HG03432 (cell line): ENCODE results near the gene ARHGEF12.

ENCODE experiments used
- ATAC-seq: cut with Tn5 transposase; IDR thresholded peaks from one replicate; pipeline ENCODE4 v1.9.1; 2021; ENCODE audit warnings: mild to moderate bottlenecking, moderate library complexity; ENCODE audit not compliant: unreplicated experiment

The ARHGEF12 gene

GRCh38 chr11:120512739-120513435 lies 176.7 kb downstream of the ARHGEF12 start:
- no peak for ATAC-seq

- no peak for ATAC-seq
These were observed 177.5 kb downstream of the ARHGEF12 start for GRCh38 chr11:120513436-120514315.

DNA sequence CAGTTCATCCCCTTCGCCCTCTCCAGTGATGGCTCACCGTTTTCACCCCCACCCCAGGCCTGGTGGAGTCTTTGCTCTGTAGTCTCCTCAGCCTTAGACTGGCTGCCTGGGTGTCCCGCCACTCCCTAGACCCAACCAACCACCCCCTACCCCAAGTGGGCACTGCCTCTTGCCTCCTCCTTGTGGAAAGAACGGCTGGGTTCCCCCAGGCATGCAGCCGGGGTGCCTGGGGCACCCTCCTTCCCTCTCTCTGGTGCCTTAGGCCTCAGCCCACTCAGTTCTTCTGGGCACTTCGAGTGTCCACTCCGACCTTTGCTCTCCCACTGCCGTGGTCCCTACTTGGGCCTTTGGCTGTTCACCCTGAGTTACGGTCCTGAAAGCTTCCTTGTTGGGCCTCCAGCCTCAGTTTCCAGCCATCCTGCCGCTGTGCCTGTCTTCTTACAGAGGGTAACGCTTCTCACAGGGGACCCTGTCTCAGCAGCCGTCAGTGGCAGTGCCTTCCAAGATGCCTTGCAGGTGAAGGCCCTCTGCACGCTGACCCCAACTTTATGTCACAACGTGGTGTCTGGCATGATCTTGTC lies 178.4 kb downstream of the ARHGEF12 start:
- ATAC-seq, result no peak

GRCh38 chr11:120515186-120515723 lies 179.0 kb downstream of the ARHGEF12 start:
- ATAC-seq, result no peak

GRCh38 chr11:120516461-120517389 lies 180.5 kb downstream of the ARHGEF12 start:
- no peak for ATAC-seq

DNA sequence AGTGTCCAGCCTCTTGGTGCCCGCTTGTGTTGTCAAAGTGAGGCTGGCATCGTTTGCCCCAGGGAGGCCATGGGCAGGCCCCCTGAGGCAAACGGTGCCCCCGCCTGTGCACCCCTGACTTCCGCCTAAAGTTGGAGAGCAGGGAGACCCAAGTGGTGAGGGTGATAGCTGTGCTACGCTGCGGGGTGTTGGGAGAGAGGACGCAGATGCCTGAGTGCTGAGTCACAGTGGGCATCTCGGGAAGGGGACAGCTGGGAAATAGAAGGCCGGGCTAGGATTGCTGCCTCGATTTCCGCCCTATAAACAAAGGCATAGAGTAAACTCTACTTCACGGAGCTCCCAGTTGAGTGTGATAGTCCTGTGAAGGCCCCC lies 181.2 kb downstream of the ARHGEF12 start:
- no peak for ATAC-seq

- ATAC-seq, result no peak
These were observed 181.6 kb downstream of the ARHGEF12 start for GRCh38 chr11:120517801-120518291.

- ATAC-seq, result no peak
These were observed 182.1 kb downstream of the ARHGEF12 start for GRCh38 chr11:120518356-120518755.

- no peak for ATAC-seq
These were observed 183.3 kb downstream of the ARHGEF12 start for GRCh38 chr11:120519474-120519873.

DNA sequence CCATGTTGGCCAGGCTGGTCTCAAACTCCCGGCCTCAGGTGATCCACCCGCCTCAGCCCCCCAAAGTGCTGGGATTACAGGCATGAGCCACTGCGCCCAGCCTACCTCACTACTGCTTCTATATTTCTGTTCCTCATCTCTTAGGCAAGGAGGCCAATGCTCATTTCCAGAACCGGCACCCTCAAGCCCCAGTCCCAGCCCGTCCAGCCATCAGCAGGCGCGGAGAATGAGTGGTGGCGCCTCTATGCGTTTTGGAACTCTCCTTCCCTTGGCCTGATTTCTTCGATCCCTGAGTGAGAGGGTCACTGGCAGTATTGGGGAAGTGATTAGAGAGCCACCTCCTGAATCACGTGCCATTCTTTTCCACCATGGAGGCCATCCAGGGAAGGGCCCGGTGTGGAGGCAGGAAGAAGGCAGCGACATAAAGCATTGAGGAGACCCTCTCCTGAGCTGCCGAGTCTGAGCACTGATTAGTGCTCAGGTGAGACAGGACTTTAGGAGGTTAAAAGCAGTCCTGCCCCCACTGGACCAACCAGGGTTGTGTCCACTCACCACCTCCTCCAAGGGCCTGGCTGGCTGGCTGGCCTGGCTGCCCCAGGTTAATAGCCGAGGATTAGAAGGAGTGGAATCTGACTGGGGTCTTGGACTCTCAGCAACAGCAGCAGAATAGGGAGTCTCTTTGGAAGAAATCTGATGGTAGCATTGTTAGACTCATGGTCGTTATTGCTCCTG lies 184.0 kb downstream of the ARHGEF12 start:
- no peak for ATAC-seq

DNA sequence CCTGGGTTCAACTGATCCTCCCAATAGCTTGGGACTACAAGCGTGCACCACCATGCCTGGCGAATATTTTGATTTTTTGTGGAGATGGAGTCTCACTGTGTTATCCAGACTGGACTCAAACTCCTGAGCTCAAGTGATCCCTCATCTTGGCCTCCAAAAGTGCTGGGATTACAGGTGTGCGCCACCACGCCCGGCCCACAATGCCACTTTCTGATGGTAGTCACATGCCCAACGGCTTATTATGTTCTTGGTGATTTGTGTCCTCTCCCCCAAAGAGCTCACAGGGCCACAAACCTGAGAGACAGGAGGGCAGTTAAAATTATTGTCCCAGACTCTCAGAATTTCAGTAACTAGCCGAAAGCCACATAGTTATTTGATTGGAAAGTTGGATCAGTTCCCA lies 185.0 kb downstream of the ARHGEF12 start:
- ATAC-seq, result no peak

- no peak for ATAC-seq
These were observed 185.8 kb downstream of the ARHGEF12 start for GRCh38 chr11:120522021-120522420.

DNA sequence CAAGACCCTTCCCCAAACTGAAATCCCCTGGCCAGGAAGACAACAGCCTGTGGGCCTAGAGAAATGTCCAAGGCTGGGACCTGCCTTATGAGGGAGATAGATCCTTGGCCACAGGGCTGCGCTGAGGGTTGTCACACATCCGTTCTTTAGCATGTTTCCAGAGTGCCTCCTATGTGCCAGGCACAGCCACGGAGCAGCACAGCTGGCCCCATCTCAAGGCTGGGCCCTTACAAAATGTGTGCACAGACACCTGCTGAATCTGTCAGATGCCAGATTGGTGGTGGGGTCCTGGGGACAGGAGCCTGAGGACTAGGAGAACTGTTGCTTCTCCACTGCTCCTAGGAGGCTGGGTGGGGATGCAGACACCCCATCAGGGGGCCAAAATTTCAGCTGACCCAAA lies 186.5 kb downstream of the ARHGEF12 start:
- ATAC-seq, result no peak

GRCh38 chr11:120523196-120523595 lies 187.0 kb downstream of the ARHGEF12 start:
- ATAC-seq, result no peak

DNA sequence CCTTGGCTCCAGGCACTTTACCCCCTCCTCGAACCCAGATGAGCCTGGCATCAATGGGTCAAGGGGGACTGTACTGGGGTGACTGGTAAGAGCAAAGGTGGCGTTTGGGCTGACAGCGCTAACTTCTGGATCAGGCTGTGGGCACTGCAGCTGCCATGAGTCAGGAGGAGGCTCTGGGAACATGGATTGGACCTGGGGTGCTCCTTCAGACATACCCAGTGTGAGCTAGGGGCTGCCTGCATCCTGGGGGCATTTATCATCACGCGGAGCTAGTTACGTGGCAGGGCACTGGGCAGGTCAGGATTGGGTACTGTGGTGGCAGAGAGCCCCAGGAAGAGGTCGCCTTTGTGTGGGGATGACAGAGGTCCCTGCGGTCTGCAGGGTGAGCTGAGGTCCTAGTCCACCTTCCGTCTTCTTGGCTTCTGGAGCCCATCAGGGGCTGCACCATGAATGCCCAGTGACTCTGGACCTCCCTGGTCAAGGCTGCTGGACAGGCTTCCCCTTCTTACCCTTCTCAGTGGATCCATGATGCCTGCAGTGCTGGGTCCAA lies 188.4 kb downstream of the ARHGEF12 start:
- ATAC-seq, result no peak

DNA sequence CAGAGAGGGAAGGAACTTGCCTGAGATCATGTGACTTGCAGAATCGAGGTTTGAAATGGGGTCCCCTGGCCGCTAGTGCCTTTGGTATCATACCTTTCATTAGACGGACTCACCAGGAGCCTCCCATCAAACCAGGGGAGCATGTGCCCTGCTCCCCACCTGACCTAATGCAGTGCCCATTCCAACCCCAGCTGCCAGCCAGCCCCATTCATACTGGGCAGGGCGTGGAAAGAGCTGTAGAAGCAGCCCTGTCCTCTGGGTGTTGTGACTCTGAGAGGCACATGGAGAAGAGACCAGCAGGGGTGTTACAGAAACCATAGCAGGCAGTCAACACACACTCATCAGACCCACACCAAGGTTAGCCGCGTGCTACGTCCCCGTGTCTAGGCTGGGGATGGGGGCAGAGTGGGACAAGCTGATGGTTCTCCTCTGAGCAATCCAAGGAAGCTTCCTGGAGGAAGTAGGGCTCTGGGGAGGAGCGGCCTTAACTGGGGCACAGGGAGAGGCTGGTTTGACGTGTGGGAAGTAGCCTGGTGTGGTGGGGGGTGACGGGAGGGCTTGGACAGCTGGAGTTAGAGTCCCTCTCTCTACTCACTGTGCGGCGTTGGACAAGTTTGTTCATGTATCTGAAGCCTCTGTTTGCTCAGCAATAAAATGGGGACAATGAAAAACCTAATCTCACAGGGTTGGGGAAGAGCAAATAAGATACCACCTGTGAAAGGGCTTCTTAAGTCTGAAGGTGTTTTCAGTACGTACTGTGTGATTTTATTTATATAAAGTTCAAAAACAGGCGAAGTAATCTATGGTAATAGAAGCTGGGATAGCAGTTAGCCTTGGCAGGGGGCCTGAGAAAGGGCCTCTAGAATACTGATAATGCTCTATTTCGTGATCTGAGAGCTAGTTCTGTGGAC lies 189.3 kb downstream of the ARHGEF12 start:
- ATAC-seq, result no peak

- no peak for ATAC-seq
These were observed 190.0 kb downstream of the ARHGEF12 start for GRCh38 chr11:120526241-120526640.

GRCh38 chr11:120527111-120527761 lies 191.0 kb downstream of the ARHGEF12 start:
- ATAC-seq, result no peak
